ENCODE measurements around the gene SAMD13. TPM values are rescaled to one million over a fixed set of nuclear protein-coding genes. Genes with fewer than 3 reads are reported as not detected.

The SAMD13 gene
- total RNA-seq, 1 donor from 2014 or later: 0.93 TPM

DNA sequence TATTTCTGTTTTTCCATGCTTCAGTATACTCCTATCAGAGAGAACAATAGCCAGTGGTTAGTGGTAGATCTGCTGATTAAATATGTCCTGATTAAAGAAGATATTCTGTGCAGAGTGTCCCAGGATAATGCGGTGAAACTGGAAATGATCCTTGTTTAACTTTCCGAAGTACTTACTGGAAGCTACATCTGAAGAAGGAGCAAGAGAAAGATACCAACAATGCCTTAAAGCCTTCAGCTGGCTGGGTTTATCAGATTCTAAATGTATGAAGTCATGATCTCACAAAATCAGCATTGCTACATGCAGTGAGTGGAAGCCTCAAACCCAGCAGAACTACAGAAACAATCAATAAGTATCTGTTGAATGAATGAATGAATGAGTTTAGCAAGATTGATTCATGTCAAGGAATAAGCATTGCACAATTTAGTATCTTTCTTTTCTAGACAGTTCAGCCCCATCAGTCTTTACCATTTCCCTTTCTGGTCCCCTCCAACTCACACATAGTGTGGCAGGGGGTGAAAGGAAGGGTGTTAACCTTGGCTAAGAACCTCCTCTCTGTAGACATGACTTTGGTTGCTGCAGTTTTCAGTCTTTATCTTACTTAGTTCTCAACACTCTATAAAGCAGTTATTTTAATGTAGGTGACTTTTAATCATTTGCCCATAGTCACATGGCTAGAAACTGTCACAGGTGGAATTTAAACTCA is 72.1 kb downstream of the SAMD13 start:
- no peak overlapping the region for H3K4me3 ChIP-seq (ENCODE audit: insufficient read depth, low read depth, low read length)
- Mint-ChIP-seq H3K36me3 (ENCODE audit: low read depth, unreplicated experiment) (peaks cover 4% of the 10 kb centered on the region), H3K27ac (ENCODE audit: unreplicated experiment) (no peak overlapping the region), H3K4me3 (ENCODE audit: unreplicated experiment) (no peak overlapping the region), H3K27me3 (ENCODE audit: low read depth, unreplicated experiment) (peaks cover 2% of the 10 kb centered on the region), H3K4me1 (ENCODE audit: low read depth, unreplicated experiment) (peaks cover 19% of the 10 kb centered on the region), H3K9me3 (ENCODE audit: unreplicated experiment) (peaks cover 2% of the 10 kb centered on the region)
- H3K79me2 ChIP-seq (ENCODE audit: insufficient read depth, low read length): no peaks in the 10 kb centered on the region
- no peaks in the 10 kb centered on the region for H4K20me1 ChIP-seq (ENCODE audit: insufficient read depth, low read length)
- FAIRE-seq (no peak), DNase-seq (ENCODE audit: low read depth) (no peak)
- H2AFZ ChIP-seq (ENCODE audit: low read depth, low read length): no peak overlapping the region
- no peak overlapping the region for H3K9ac ChIP-seq (ENCODE audit: low read length)
- H3K27me3 ChIP-seq (ENCODE audit: insufficient read depth, low read length): no peaks in the 10 kb centered on the region
- H3K9me3 ChIP-seq (ENCODE audit: insufficient read depth, low read depth, low read length): no peaks in the 10 kb centered on the region
- no peak overlapping the region for H3K4me2 ChIP-seq (ENCODE audit: low read length)
- H3K4me1 ChIP-seq (ENCODE audit: insufficient read depth, low read length): peaks cover 23% of the 10 kb centered on the region
- H3K36me3 ChIP-seq (ENCODE audit: insufficient read depth, low read length): no peaks in the 10 kb centered on the region
- H3K27ac ChIP-seq (ENCODE audit: low read depth, low read length): no peak overlapping the region
- TF ChIP-seq EZH2 (IDR thresholded peaks at IDR 0.05; ENCODE audit: insufficient read depth, low read length): no peak
- TF ChIP-seq, protein P1, sequence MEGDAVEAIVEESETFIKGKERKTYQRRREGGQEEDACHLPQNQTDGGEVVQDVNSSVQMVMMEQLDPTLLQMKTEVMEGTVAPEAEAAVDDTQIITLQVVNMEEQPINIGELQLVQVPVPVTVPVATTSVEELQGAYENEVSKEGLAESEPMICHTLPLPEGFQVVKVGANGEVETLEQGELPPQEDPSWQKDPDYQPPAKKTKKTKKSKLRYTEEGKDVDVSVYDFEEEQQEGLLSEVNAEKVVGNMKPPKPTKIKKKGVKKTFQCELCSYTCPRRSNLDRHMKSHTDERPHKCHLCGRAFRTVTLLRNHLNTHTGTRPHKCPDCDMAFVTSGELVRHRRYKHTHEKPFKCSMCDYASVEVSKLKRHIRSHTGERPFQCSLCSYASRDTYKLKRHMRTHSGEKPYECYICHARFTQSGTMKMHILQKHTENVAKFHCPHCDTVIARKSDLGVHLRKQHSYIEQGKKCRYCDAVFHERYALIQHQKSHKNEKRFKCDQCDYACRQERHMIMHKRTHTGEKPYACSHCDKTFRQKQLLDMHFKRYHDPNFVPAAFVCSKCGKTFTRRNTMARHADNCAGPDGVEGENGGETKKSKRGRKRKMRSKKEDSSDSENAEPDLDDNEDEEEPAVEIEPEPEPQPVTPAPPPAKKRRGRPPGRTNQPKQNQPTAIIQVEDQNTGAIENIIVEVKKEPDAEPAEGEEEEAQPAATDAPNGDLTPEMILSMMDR (IDR thresholded peaks at IDR 0.05; ENCODE audit: insufficient read depth, low read depth, low read length): no peak

DNA sequence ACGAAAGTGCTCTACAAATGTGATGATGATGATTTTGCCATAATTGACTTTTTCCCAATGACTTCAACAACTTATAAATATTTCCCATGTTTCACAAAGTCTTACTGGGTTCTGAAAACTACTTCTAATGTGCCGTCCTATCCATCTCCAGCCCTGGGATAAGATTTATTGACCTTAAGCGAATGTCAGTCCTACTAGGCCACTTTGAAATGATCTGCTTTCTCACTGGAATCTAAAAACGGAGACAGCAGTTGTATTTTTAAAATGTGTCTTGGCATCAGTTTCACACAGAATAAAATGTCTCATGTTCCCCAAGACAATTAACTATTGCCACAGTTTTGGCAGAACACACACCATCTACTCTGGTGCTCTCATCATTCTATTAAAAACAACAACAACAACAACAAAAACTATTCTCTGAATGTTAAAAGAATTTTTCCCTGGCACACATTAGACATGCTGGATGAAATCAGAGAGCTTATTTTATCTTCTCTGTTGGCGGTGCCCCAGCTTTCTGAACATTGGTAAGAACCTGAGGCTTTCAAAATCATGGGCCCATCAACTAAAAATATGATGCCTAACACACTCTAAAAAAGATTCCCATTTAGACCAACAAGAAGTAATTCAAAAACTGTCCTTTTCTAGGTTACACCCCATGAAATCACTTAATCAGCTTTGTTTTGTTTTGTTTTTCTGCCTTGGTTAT is 73.6 kb downstream of the SAMD13 start:
- Histone ChIP-seq H2AFZ (ENCODE audit: low read depth, low read length) (no peak overlapping the region), H3K9me3 (ENCODE audit: insufficient read depth, low read depth, low read length) (no peaks in the 10 kb centered on the region), H3K4me2 (ENCODE audit: low read length) (no peak overlapping the region), H3K9ac (ENCODE audit: low read length) (no peak overlapping the region), H3K79me2 (ENCODE audit: insufficient read depth, low read length) (no peaks in the 10 kb centered on the region), H3K27ac (ENCODE audit: low read depth, low read length) (no peak overlapping the region), H3K36me3 (ENCODE audit: insufficient read depth, low read length) (no peaks in the 10 kb centered on the region), H3K27me3 (ENCODE audit: insufficient read depth, low read length) (no peaks in the 10 kb centered on the region), H3K4me3 (ENCODE audit: insufficient read depth, low read depth, low read length) (no peak overlapping the region), H4K20me1 (ENCODE audit: insufficient read depth, low read length) (no peaks in the 10 kb centered on the region), H3K4me1 (ENCODE audit: insufficient read depth, low read length) (peaks cover 34% of the 10 kb centered on the region)
- Mint-ChIP-seq H3K36me3 (ENCODE audit: low read depth, unreplicated experiment) (no peaks in the 10 kb centered on the region), H3K4me1 (ENCODE audit: low read depth, unreplicated experiment) (peaks cover 19% of the 10 kb centered on the region), H3K4me3 (ENCODE audit: unreplicated experiment) (no peak overlapping the region), H3K27me3 (ENCODE audit: low read depth, unreplicated experiment) (peaks cover 2% of the 10 kb centered on the region), H3K9me3 (ENCODE audit: unreplicated experiment) (no peaks in the 10 kb centered on the region), H3K27ac (ENCODE audit: unreplicated experiment) (no peak overlapping the region)
- TF ChIP-seq EZH2 (IDR thresholded peaks at IDR 0.05; ENCODE audit: insufficient read depth, low read length): no peak
- TF ChIP-seq, protein P1 (IDR thresholded peaks at IDR 0.05; ENCODE audit: insufficient read depth, low read depth, low read length): no peak
- FAIRE-seq (no peak), DNase-seq (ENCODE audit: low read depth) (no peak)
